Activated CD4-positive, alpha-beta T cell treated with anti-CD3 and anti-CD28 coated beads, Interleukin-2, amount 50 U/mL, for 16 hours (primary cell): ENCODE measurements around the gene MID1.
"Not testable (repeated sequence)": the region's sequence is repeated elsewhere in the genome, so short reads cannot be mapped to it uniquely, and the experiment has no call there.

Source experiments
- DNase-seq: peaks from one replicate; pipeline ENCODE4 v3.0.0-alpha.2; 2020

The MID1 gene

GRCh38 chrX:10615931-10616774 is 4.2 kb downstream of the MID1 start:
- DNase-seq, result peak; percentile 26

- no peak for DNase-seq
Observed at GRCh38 chrX:10612215-10612614, 8.2 kb downstream of the MID1 start.

- no peak for DNase-seq
Observed at GRCh38 chrX:10611441-10612090, 8.8 kb downstream of the MID1 start.

- DNase-seq, result no peak
Observed at GRCh38 chrX:10608099-10608498, 12.3 kb downstream of the MID1 start.

GRCh38 chrX:10607233-10607632 is 13.2 kb downstream of the MID1 start:
- DNase-seq, result no peak

GRCh38 chrX:10603612-10604011 is 16.8 kb downstream of the MID1 start:
- no peak for DNase-seq

GRCh38 chrX:10602646-10603045 is 17.7 kb downstream of the MID1 start:
- DNase-seq, result no peak

- DNase-seq, result no peak
Observed at GRCh38 chrX:10600479-10600878, 19.9 kb downstream of the MID1 start.

GRCh38 chrX:10598540-10598939 is 21.8 kb downstream of the MID1 start:
- DNase-seq, result no peak

- no peak for DNase-seq
Observed at GRCh38 chrX:10597871-10598270, 22.5 kb downstream of the MID1 start.

GRCh38 chrX:10591363-10592335 is 28.7 kb downstream of the MID1 start:
- no peak for DNase-seq

GRCh38 chrX:10589787-10590186 is 30.6 kb downstream of the MID1 start:
- DNase-seq, result not testable (repeated sequence)

GRCh38 chrX:10589098-10589497 is 31.3 kb downstream of the MID1 start:
- no peak for DNase-seq

GRCh38 chrX:10584882-10585281 is 35.5 kb downstream of the MID1 start:
- DNase-seq, result not testable (repeated sequence)

GRCh38 chrX:10582945-10583344 is 37.4 kb downstream of the MID1 start:
- DNase-seq, result no peak

- no peak for DNase-seq
Observed at GRCh38 chrX:10582215-10582733, 38.1 kb downstream of the MID1 start.

GRCh38 chrX:10579112-10580011 is 41.0 kb downstream of the MID1 start:
- DNase-seq, result no peak

GRCh38 chrX:10578527-10578926 is 41.9 kb downstream of the MID1 start:
- no peak for DNase-seq

GRCh38 chrX:10577853-10578252 is 42.5 kb downstream of the MID1 start:
- no peak for DNase-seq

- no peak for DNase-seq
Observed at GRCh38 chrX:10576777-10577447, 43.5 kb downstream of the MID1 start.

- DNase-seq, result no peak
Observed at GRCh38 chrX:10576186-10576585, 44.2 kb downstream of the MID1 start.
